ENCODE measurements around the gene LENG9.

LENG9 gene

GRCh38 chr19:54418930-54419800 is 44.4 kb downstream of the LENG9 start:
- DNase-seq, result no peak

GRCh38 chr19:54418030-54418929 is 45.3 kb downstream of the LENG9 start:
- no peak for DNase-seq

DNA sequence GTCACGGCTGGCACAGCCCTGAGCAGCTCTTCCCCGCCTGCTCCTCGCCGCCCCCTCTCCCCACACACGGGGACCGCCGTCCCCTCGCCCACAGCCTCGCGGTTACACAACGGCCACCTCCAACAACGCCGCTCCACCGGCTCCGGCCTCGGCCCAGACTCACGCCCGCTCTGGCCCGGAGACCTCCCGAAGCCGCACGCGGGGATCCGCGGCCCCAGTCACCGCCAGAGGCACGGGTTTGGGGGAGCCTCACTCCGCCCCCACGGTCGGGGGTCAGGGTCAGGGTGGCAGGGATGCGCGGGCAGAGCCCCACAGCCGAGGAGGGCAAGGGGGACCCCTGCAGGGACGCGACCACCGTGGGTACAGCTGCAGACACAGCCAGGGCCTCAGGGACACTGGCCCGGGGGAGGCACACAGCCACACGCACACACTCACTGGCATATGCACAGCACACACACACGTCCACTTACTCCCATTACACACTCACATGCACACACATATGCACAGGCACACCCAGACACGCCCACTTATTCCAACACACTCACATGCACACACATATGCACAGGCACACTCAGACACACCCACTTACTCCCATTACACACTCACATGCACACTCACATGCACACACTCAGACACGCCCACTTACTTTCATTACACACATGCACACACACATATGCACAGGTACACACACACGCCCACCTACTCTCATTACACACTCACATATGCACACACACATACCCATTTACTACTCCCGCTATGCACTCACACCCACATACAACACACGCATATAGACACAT is 46.7 kb downstream of the LENG9 start:
- DNase-seq, result no peak

- no peak for DNase-seq
Measured at GRCh38 chr19:54415901-54416673, 47.5 kb downstream of the LENG9 start.

- DNase-seq, result no peak
Measured at GRCh38 chr19:54415208-54415900, 48.2 kb downstream of the LENG9 start, which contains the start of gene TTYH1. TTYH1 (plus strand) TSS chr19:54415464; CDS start chr19:54415553, 89 bp downstream.

GRCh38 chr19:54414156-54414555 is 49.4 kb downstream of the LENG9 start:
- DNase-seq, result no peak

- DNase-seq, result no peak
Measured at GRCh38 chr19:54412877-54413276, 50.7 kb downstream of the LENG9 start.

Data from NK-92 treated with Interleukin-12 subunit alpha and Interleukin-12 subunit beta, amount 100 ng/mL, for 24 hours (cell line).